Fibroblast of lung (primary cell): ENCODE measurements around the gene CSAD. TPM values are rescaled to one million over a fixed set of nuclear protein-coding genes. Genes with fewer than 3 reads are reported as not detected.
"Not testable (repeated sequence)": the region's sequence is repeated elsewhere in the genome, so short reads cannot be mapped to it uniquely, and the experiment has no call there.

Experiments
- DNase-seq, 2 donors: peaks; one replicate each; pipeline versions ENCODE4 v3.0.0 to v3.0.0-alpha.2; 2010; ENCODE audit warnings: low read depth in 2 of 2
- H2AFZ ChIP-seq: 2 replicates; pipeline ENCODE4 v1.5.1; 2012; ENCODE audit warnings: low read length, control low read depth, inconsistent platforms
- H3K27ac ChIP-seq: 2 replicates; pipeline ENCODE4 v1.5.1; 2011; ENCODE audit warnings: low read length, control low read depth; ENCODE audit not compliant: insufficient read depth
- H3K27me3 ChIP-seq: 2 replicates; pipeline ENCODE4 v1.5.1; 2011; ENCODE audit warnings: mild to moderate bottlenecking, low read length; ENCODE audit not compliant: control insufficient read depth, insufficient read depth
- H3K36me3 ChIP-seq: 2 replicates; pipeline ENCODE4 v1.5.1; 2011; ENCODE audit warnings: low read length; ENCODE audit not compliant: control insufficient read depth, insufficient read depth
- H3K4me1 ChIP-seq: 2 replicates; pipeline ENCODE4 v1.5.1; 2011; ENCODE audit warnings: low read length; ENCODE audit not compliant: control insufficient read depth, insufficient read depth; ENCODE audit errors: extremely low read depth
- H3K4me2 ChIP-seq: 2 replicates; pipeline ENCODE4 v1.5.1; 2011; ENCODE audit warnings: low read length, control low read depth; ENCODE audit not compliant: insufficient read depth; ENCODE audit errors: extremely low read depth
- H3K4me3 ChIP-seq, 4 experiments: fragments of 200-600 bp in 1 of 4; sonication (generic) in 1 of 4; replicated peaks in 1 of 4; 2 replicates each; pipeline ENCODE4 v1.5.1; 2011 to 2016; ENCODE audit warnings: low read length in 4 of 4, low read depth in 3 of 4, mild to moderate bottlenecking in 3 of 4, control low read depth in 2 of 4, inconsistent platforms in 1 of 4, mixed read lengths in 1 of 4; ENCODE audit not compliant: insufficient read depth in 1 of 4; ENCODE audit errors: control extremely low read depth in 1 of 4
- H3K79me2 ChIP-seq: 2 replicates; pipeline ENCODE4 v1.5.1; 2012; ENCODE audit warnings: mild to moderate bottlenecking, low read length, inconsistent platforms; ENCODE audit not compliant: control insufficient read depth, insufficient read depth
- H3K9ac ChIP-seq: 2 replicates; pipeline ENCODE4 v1.5.1; 2011; ENCODE audit warnings: mild to moderate bottlenecking, low read length, control low read depth; ENCODE audit not compliant: insufficient read depth
- H3K9me3 ChIP-seq: 2 replicates; pipeline ENCODE4 v1.5.1; 2012; ENCODE audit warnings: low read depth, low read length; ENCODE audit not compliant: control insufficient read depth, insufficient read depth
- H4K20me1 ChIP-seq: 2 replicates; pipeline ENCODE4 v1.5.1; 2011; ENCODE audit warnings: low read length; ENCODE audit not compliant: control insufficient read depth, insufficient read depth; ENCODE audit errors: extremely low read depth
- CTCF ChIP-seq, 2 donors: IDR thresholded peaks in 1 of 2; conservative IDR thresholded peaks in 1 of 2; 1 replicate in 1 of 2; 2 replicates in 1 of 2; pipeline ENCODE4 v1.5.1; 2011 to 2012; ENCODE audit warnings: low read length in 2 of 2, control low read depth in 1 of 2, inconsistent platforms in 1 of 2, low read depth in 1 of 2, mild to moderate bottlenecking in 1 of 2
- EZH2 ChIP-seq: IDR thresholded peaks from 2 replicates; pipeline ENCODE4 v1.5.1; 2012; ENCODE audit warnings: low read length, control low read depth, mild to moderate bottlenecking; ENCODE audit errors: missing control alignments
- polyA plus RNA-seq, 2 donors: library from polyadenylated mRNA; depleted of rRNA in 1 of 2; stranded (reverse) in 1 of 2; unstranded in 1 of 2; fragments of >200 nt; gene quantifications; 2 replicates each; pipeline ENCODE4 v1.2.1, GENCODE V29; 2011 to 2012; ENCODE audit warnings: missing spikeins in 1 of 2
- total RNA-seq: library from RNA; depleted of rRNA; stranded (reverse); fragments of >200 nt; gene quantifications from 2 replicates; pipeline ENCODE4 v1.2.1, GENCODE V29; 2014

The CSAD gene
- total and polyA plus RNA-seq, 2 donors (not counting 1 experiment from before 2014, with no cell fraction given) = 7.8 to 10.1 TPM

GRCh38 chr12:53177447-53177846 is 3.3 kb downstream of the CSAD start:
- not testable (repeated sequence) for H4K20me1 ChIP-seq, DNase-seq, H3K9me3 ChIP-seq, H3K4me3 ChIP-seq, H3K4me2 ChIP-seq, H3K27ac ChIP-seq, H2AFZ ChIP-seq, H3K9ac ChIP-seq, H3K36me3 ChIP-seq, H3K27me3 ChIP-seq
- H3K79me2 ChIP-seq = peaks cover 10% of the 10 kb centered on the region
- peaks cover 19% of the 10 kb centered on the region for H3K4me1 ChIP-seq

- H3K27me3 ChIP-seq = no peaks in the 10 kb centered on the region
- H3K9me3 ChIP-seq = no peaks in the 10 kb centered on the region
Measured at GRCh38 chr12:53176750-53177149, 4.0 kb downstream of the CSAD start.

GRCh38 chr12:53174881-53175491 is 5.7 kb downstream of the CSAD start:
- Histone ChIP-seq H3K9me3 (no peaks in the 10 kb centered on the region), H3K27me3 (no peaks in the 10 kb centered on the region), H3K4me3 (no peak overlapping the region), H3K36me3 (peaks cover 3% of the 10 kb centered on the region), H3K4me2 (no peak overlapping the region), H3K79me2 (no peaks in the 10 kb centered on the region), H3K4me1 (peaks cover 21% of the 10 kb centered on the region), H4K20me1 (no peaks in the 10 kb centered on the region), H3K9ac (no peak overlapping the region), H2AFZ (peak overlapping the region; percentile 9), H3K27ac (no peak overlapping the region)
- TF ChIP-seq CTCF (conservative IDR thresholded peaks at IDR 0.05 in 1 of 2, IDR thresholded peaks at IDR 0.05 in 1 of 2; ENCODE audit: low read depth in 1 of 2, low read length in 2 of 2) = peak; percentile 3 to 23
- TF ChIP-seq EZH2 = no peak
- DNase-seq = peak; percentile 17 to 35

More at GRCh38 chr12:53176750-53177149, 4.0 kb downstream of the CSAD start:
- Histone ChIP-seq H3K36me3 (no peaks in the 10 kb centered on the region), H3K4me2 (no peak overlapping the region), H3K9ac (no peak overlapping the region), H3K79me2 (peaks cover 3% of the 10 kb centered on the region), H3K4me3 (no peak overlapping the region), H3K27ac (no peak overlapping the region), H3K4me1 (peaks cover 18% of the 10 kb centered on the region), H4K20me1 (no peaks in the 10 kb centered on the region), H2AFZ (no peak overlapping the region)
- TF ChIP-seq CTCF (conservative IDR thresholded peaks at IDR 0.05 in 1 of 2, IDR thresholded peaks at IDR 0.05 in 1 of 2; ENCODE audit: low read depth in 1 of 2, low read length in 2 of 2) (no peak), EZH2 (no peak)
- DNase-seq = no peak
